K562 (cell line): Measurements from ENCODE around the gene CAMSAP3. TPM values are rescaled to one million over a fixed set of nuclear protein-coding genes. Genes with fewer than 3 reads are reported as not detected.

ENCODE experiments used
- ATAC-seq: fragments of 200-7000 bp; cut with Tn5 transposase; 3 replicates; pipeline ENCODE4 v1.9.1; 2020; ENCODE audit warnings: moderate library complexity
- BruUV-seq: library from RNA; stranded (reverse); fragments of 400-500 nt; replicated peaks from 2 replicates; lab custom pipeline; 2021; lab: Mats Ljungman, UMichigan
- CTCF ChIA-PET: fragments of 300-600 bp; formaldehyde crosslinking; extraction: SDS; loops from one replicate; lab custom pipeline; 2021; ENCODE audit warnings: low intra/inter-chr PET ratio; lab: Yijun Ruan, JAX
- POLR2A ChIA-PET: fragments of 300-600, 350-650 bp; sonication (Branson Sonifier 250); formaldehyde crosslinking; extraction: SDS; loops from one replicate; lab custom pipeline; 2021; ENCODE audit warnings: antibody characterized with exemption, inconsistent platforms; lab: Yijun Ruan, JAX
- DNase-seq, 4 experiments: peaks; one replicate each; pipeline versions ENCODE4 v3.0.0 to v3.0.0-alpha.2; 2011 to 2018; ENCODE audit warnings: low spot score in 3 of 4, mixed read lengths in 3 of 4; ENCODE audit errors: extremely low read depth in 1 of 4
- FAIRE-seq: peaks from 2 replicates; lab custom pipeline; 2011; peaks lifted over from hg19 to GRCh38; lab: Jason Lieb, UNC
- H2AFZ ChIP-seq: 2 replicates; pipeline ENCODE4 v1.6.0; 2011; ENCODE audit warnings: low read depth, low read length, control low read depth, inconsistent platforms
- H3K27ac ChIP-seq: fragments of 200-600 bp; 3 replicates; pipeline ENCODE4 v1.8.0; 2011; ENCODE audit warnings: low read depth, mild to moderate bottlenecking, control low read depth, inconsistent platforms, low read length, moderate library complexity, mixed read lengths; ENCODE audit errors: extremely low read depth
- H3K27me3 ChIP-seq, 2 experiments: fragments of 300-600 bp in 1 of 2; 2 replicates in 1 of 2; 3 replicates in 1 of 2; pipeline versions ENCODE4 v1.6.0 to v1.8.0; 2011; ENCODE audit warnings: inconsistent platforms in 2 of 2, low read length in 2 of 2, mild to moderate bottlenecking in 1 of 2, mixed read lengths in 1 of 2, moderate library complexity in 1 of 2; ENCODE audit not compliant: control insufficient read depth in 2 of 2, insufficient read depth in 2 of 2
- H3K36me3 ChIP-seq: fragments of 300-600 bp; 3 replicates; pipeline ENCODE4 v1.8.0; 2011; ENCODE audit warnings: mild to moderate bottlenecking, low read length, inconsistent platforms; ENCODE audit not compliant: control insufficient read depth, insufficient read depth
- H3K4me1 ChIP-seq, 2 experiments: fragments of 200-600 bp in 1 of 2; replicated peaks in 1 of 2; 2 replicates in 1 of 2; 3 replicates in 1 of 2; pipeline versions ENCODE4 v1.5.1 to v1.8.0; 2011; ENCODE audit warnings: inconsistent platforms in 2 of 2, low read length in 2 of 2, mild to moderate bottlenecking in 1 of 2, mixed read lengths in 1 of 2, moderate library complexity in 1 of 2; ENCODE audit not compliant: control insufficient read depth in 2 of 2, insufficient read depth in 2 of 2
- H3K4me2 ChIP-seq: 2 replicates; pipeline ENCODE4 v1.6.1; 2011; ENCODE audit warnings: low read length, control low read depth, inconsistent platforms, mixed read lengths; ENCODE audit not compliant: insufficient read depth
- H3K4me3 ChIP-seq: fragments of 200-600 bp; sonication (generic), shearing (Covaris generic); 2 replicates; pipeline ENCODE4 v1.5.1; 2016; ENCODE audit warnings: control low read depth, inconsistent platforms
- H3K79me2 ChIP-seq: fragments of 200-600 bp; 3 replicates; pipeline ENCODE4 v1.8.0; 2011; ENCODE audit warnings: low read length, inconsistent platforms; ENCODE audit not compliant: control insufficient read depth, insufficient read depth
- H3K9ac ChIP-seq, 2 experiments: 2 replicates each; pipeline versions ENCODE4 v1.6.0 to v1.6.1; 2011; ENCODE audit warnings: low read depth in 2 of 2, low read length in 2 of 2, control low read depth in 1 of 2, inconsistent platforms in 1 of 2, mild to moderate bottlenecking in 1 of 2, mixed read lengths in 1 of 2; ENCODE audit not compliant: insufficient read depth in 1 of 2
- H3K9me1 ChIP-seq: one replicate; pipeline ENCODE4 v1.6.0; 2011; ENCODE audit warnings: inconsistent platforms, mild to moderate bottlenecking, low read length, moderate library complexity; ENCODE audit not compliant: control insufficient read depth, insufficient read depth
- H3K9me3 ChIP-seq: replicated peaks from 2 replicates; pipeline ENCODE4 v1.5.1; 2011; ENCODE audit warnings: low read depth, low read length, inconsistent platforms; ENCODE audit not compliant: control insufficient read depth, insufficient read depth
- H4K20me1 ChIP-seq: replicated peaks from 2 replicates; pipeline ENCODE4 v1.6.1; 2011; ENCODE audit warnings: low read length, inconsistent platforms, mixed read lengths; ENCODE audit not compliant: control insufficient read depth, insufficient read depth
- NR2C1 ChIP-seq, 2 experiments: fragments of 450-650 bp; IDR thresholded peaks; 2 replicates each; pipeline ENCODE4 v1.6.1; 2017; ENCODE audit warnings: mild to moderate bottlenecking in 2 of 2, antibody characterized with exemption in 1 of 2, inconsistent platforms in 1 of 2, missing compliant biosample characterization in 1 of 2, missing genetic modification characterization in 1 of 2
- ZFP36 ChIP-seq: fragments of 150-350 bp; IDR thresholded peaks from 2 replicates; pipeline ENCODE4 v1.6.1; 2018; ENCODE audit warnings: low read length, low read depth; ENCODE audit not compliant: partially characterized antibody
- ZKSCAN8 ChIP-seq: fragments of 200-800 bp; sonication (Bioruptor generic); IDR thresholded peaks from 2 replicates; pipeline ENCODE4 v1.6.1; 2016; ENCODE audit warnings: missing genetic modification characterization, missing compliant biosample characterization
- WGBS: fragments of 100-300 bp; shearing (Covaris generic); methylation state at CpG from one replicate; pipeline ENCODE4 v1.1.6; 2016; ENCODE audit warnings: low coverage, mixed read lengths; ENCODE audit not compliant: insufficient coverage; ENCODE audit errors: missing lambda C conversion rate; 5-methylcytosine and 5-hydroxymethylcytosine counted together
- in situ Hi-C: fragments of 300-500 bp; cut with MboI; formaldehyde crosslinking; loops from 4 replicates; pipeline ENCODE4 v1.15.0; 2018; ENCODE audit warnings: inconsistent platforms, mixed read lengths
- intact Hi-C: fragments of 100-400 bp; cut with micrococcal nuclease; formaldehyde crosslinking; loops from 2 replicates; pipeline ENCODE4 v1.14.2; 2022
- polyA plus RNA-seq, 8 experiments: library from polyadenylated mRNA; depleted of rRNA in 4 of 8; stranded (reverse) in 5 of 8; unstranded in 3 of 8; fragments of >200 nt; fragmentation: Nextera tagmentation in 2 of 8; fragmentation: Illumina TruSeq in 1 of 8; extraction: Ambion mirVana in 2 of 8; extraction: Trizol in 1 of 8; gene quantifications; 2 replicates each; pipeline versions ENCODE4 v1.2.1 to v1.2.3, GENCODE V29; 2011 to 2014; ENCODE audit warnings: inconsistent platforms in 1 of 8, missing spikeins in 1 of 8
- total RNA-seq, 7 experiments: library from RNA; depleted of rRNA in 6 of 7; stranded (reverse); fragments of >200 nt in 6 of 7; fragmentation: Illumina TruSeq in 2 of 7; extraction: Trizol in 2 of 7; gene quantifications; 2 replicates each; pipeline versions ENCODE4 v1.2.1 to v1.2.3, GENCODE V29; 2011 to 2021; ENCODE audit warnings: low replicate concordance in 1 of 7
- TF ChIP-seq, protein P1 (sequence below): fragments of 450-650 bp; IDR thresholded peaks from 2 replicates; pipeline ENCODE4 v1.6.1; 2016; ENCODE audit warnings: mild to moderate bottlenecking, moderate library complexity
- TF ChIP-seq, protein P2 (sequence below): sonication (generic); formaldehyde crosslinking; IDR thresholded peaks from 2 replicates; pipeline ENCODE4 v1.8.0; 2022; ENCODE audit warnings: missing genetic modification reagents, mild to moderate bottlenecking, moderate library complexity, borderline replicate concordance

The CAMSAP3 gene
- total and polyA plus RNA-seq, 9 of the 15 experiments (the other 6 are each of a cell fraction or from before 2014, with no cell fraction given) = 0.01 to 0.89 (median 0.22) TPM; not detected in 1

DNA sequence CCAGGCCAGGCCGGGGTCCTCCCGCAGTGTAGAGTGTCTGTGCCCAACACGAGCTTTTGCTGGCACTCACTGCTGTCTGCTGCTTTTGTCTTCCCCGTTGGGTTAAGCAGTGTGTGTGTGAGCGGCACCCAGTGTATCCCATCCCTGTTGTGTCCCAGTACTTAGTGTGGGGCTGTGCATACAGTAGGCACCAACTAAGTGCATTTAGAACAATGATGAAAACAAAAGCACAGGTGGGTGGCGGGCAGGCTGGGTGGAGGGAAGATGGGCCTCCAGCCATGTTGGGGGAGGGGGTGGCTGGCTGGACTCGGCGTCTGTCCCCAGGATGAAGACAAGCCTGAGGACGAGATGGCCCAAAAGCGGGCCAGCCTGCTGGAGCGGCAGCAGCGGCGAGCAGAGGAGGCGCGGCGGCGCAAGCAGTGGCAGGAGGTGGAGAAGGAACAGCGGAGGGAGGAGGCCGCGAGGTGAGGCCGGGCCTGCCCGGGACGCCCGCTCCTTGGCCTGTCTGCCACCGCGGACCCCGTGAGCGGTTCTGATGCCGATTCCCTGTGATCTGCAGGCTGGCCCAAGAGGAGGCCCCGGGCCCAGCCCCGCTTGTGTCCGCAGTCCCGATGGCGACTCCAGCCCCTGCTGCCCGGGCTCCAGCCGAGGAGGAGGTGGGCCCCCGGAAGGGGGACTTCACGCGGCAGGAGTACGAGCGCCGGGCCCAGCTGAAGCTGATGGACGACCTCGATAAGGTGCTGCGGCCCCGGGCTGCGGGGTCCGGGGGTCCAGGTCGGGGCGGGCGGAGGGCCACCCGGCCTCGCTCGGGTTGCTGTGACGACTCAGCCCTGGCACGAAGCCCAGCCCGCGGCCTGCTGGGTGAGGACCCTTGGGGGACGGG lies 19.4 kb downstream of the CAMSAP3 start:
- in situ Hi-C loops = no loop called here
- intact Hi-C loops = no loop called here
- POLR2A ChIA-PET = interaction anchor here (0.6 to 1.0 kb wide), 2 partner anchors 9 to 20 kb away, joined by 3 read pairs; no protein-coding TSS in a partner anchor
- TF ChIP-seq, protein P1, sequence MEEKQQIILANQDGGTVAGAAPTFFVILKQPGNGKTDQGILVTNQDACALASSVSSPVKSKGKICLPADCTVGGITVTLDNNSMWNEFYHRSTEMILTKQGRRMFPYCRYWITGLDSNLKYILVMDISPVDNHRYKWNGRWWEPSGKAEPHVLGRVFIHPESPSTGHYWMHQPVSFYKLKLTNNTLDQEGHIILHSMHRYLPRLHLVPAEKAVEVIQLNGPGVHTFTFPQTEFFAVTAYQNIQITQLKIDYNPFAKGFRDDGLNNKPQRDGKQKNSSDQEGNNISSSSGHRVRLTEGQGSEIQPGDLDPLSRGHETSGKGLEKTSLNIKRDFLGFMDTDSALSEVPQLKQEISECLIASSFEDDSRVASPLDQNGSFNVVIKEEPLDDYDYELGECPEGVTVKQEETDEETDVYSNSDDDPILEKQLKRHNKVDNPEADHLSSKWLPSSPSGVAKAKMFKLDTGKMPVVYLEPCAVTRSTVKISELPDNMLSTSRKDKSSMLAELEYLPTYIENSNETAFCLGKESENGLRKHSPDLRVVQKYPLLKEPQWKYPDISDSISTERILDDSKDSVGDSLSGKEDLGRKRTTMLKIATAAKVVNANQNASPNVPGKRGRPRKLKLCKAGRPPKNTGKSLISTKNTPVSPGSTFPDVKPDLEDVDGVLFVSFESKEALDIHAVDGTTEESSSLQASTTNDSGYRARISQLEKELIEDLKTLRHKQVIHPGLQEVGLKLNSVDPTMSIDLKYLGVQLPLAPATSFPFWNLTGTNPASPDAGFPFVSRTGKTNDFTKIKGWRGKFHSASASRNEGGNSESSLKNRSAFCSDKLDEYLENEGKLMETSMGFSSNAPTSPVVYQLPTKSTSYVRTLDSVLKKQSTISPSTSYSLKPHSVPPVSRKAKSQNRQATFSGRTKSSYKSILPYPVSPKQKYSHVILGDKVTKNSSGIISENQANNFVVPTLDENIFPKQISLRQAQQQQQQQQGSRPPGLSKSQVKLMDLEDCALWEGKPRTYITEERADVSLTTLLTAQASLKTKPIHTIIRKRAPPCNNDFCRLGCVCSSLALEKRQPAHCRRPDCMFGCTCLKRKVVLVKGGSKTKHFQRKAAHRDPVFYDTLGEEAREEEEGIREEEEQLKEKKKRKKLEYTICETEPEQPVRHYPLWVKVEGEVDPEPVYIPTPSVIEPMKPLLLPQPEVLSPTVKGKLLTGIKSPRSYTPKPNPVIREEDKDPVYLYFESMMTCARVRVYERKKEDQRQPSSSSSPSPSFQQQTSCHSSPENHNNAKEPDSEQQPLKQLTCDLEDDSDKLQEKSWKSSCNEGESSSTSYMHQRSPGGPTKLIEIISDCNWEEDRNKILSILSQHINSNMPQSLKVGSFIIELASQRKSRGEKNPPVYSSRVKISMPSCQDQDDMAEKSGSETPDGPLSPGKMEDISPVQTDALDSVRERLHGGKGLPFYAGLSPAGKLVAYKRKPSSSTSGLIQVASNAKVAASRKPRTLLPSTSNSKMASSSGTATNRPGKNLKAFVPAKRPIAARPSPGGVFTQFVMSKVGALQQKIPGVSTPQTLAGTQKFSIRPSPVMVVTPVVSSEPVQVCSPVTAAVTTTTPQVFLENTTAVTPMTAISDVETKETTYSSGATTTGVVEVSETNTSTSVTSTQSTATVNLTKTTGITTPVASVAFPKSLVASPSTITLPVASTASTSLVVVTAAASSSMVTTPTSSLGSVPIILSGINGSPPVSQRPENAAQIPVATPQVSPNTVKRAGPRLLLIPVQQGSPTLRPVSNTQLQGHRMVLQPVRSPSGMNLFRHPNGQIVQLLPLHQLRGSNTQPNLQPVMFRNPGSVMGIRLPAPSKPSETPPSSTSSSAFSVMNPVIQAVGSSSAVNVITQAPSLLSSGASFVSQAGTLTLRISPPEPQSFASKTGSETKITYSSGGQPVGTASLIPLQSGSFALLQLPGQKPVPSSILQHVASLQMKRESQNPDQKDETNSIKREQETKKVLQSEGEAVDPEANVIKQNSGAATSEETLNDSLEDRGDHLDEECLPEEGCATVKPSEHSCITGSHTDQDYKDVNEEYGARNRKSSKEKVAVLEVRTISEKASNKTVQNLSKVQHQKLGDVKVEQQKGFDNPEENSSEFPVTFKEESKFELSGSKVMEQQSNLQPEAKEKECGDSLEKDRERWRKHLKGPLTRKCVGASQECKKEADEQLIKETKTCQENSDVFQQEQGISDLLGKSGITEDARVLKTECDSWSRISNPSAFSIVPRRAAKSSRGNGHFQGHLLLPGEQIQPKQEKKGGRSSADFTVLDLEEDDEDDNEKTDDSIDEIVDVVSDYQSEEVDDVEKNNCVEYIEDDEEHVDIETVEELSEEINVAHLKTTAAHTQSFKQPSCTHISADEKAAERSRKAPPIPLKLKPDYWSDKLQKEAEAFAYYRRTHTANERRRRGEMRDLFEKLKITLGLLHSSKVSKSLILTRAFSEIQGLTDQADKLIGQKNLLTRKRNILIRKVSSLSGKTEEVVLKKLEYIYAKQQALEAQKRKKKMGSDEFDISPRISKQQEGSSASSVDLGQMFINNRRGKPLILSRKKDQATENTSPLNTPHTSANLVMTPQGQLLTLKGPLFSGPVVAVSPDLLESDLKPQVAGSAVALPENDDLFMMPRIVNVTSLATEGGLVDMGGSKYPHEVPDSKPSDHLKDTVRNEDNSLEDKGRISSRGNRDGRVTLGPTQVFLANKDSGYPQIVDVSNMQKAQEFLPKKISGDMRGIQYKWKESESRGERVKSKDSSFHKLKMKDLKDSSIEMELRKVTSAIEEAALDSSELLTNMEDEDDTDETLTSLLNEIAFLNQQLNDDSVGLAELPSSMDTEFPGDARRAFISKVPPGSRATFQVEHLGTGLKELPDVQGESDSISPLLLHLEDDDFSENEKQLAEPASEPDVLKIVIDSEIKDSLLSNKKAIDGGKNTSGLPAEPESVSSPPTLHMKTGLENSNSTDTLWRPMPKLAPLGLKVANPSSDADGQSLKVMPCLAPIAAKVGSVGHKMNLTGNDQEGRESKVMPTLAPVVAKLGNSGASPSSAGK = no peak
- no peak for TF ChIP-seq NR2C1 (IDR thresholded peaks at IDR 0.05)
- no peak for TF ChIP-seq NR2C1 (tag; IDR thresholded peaks at IDR 0.05)
- TF ChIP-seq ZFP36 = peak; percentile 8
- TF ChIP-seq, protein P2, sequence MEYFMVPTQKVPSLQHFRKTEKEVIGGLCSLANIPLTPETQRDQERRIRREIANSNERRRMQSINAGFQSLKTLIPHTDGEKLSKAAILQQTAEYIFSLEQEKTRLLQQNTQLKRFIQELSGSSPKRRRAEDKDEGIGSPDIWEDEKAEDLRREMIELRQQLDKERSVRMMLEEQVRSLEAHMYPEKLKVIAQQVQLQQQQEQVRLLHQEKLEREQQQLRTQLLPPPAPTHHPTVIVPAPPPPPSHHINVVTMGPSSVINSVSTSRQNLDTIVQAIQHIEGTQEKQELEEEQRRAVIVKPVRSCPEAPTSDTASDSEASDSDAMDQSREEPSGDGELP (CRISPR knock-in tag) = peak; percentile 44; the same call in 1 of the 2 replicates
- peak; percentile 99 for TF ChIP-seq ZKSCAN8 (CRISPR knock-in tag)

More for the DNA sequence above, 19.4 kb downstream of the CAMSAP3 start:
- CTCF ChIA-PET = no interaction called here
- 0 out of 2 replicates have a peak, but pooled peaks cover 3% of the 10 kb centered on the region for H4K20me1 ChIP-seq
- peak overlapping the region in 1 of 2 experiments; percentile 79; a peak in 2 of 4 replicates for H3K9ac ChIP-seq
- 15% methylated on average over 40 of the region's 59 CpGs for WGBS
- H3K4me3 ChIP-seq = no peak overlapping the region
- no peak overlapping the region for H3K27ac ChIP-seq
- no peak overlapping the region for H2AFZ ChIP-seq
- no peaks in the 10 kb centered on the region for H3K79me2 ChIP-seq
- no TSS peak for BruUV-seq
- H3K27me3 ChIP-seq = peaks cover 6 to 29% of the 10 kb centered on the region in 2 experiments; a peak in 3 of 5 replicates
- peak; percentile 55 for ATAC-seq
- no peak overlapping the region for H3K4me2 ChIP-seq
- no peaks in the 10 kb centered on the region for H3K9me1 ChIP-seq
- H3K9me3 ChIP-seq = no peaks in the 10 kb centered on the region
- peaks cover 2 to 66% of the 10 kb centered on the region in 2 experiments; a peak in 4 of 5 replicates for H3K4me1 ChIP-seq
- DNase-seq = peak in 2 of 4 experiments; percentile 27 to 45
- no peak for FAIRE-seq
- peaks cover 12% of the 10 kb centered on the region; the same call in 1 of the 3 replicates for H3K36me3 ChIP-seq
